Measurements from ENCODE around the gene LINC00632. TPM values are rescaled to one million over a fixed set of nuclear protein-coding genes. Genes with fewer than 3 reads are reported as not detected.
"Not testable (repeated sequence)": the region's sequence is repeated elsewhere in the genome, so short reads cannot be mapped to it uniquely, and the experiment has no call there.

Gene LINC00632
- 187 TPM for total RNA-seq
- long read RNA-seq = 0 reads

GRCh38 chrX:140709421-140709846 lies at the start of gene LINC00632:
Gene LINC00632, plus strand, starts transcription at chrX:140709759.
- no peak for DNase-seq (ENCODE audit: missing footprints)
- intact Hi-C loops (cut with DNase I) = no loop called here
- no peak for ATAC-seq

- intact Hi-C loops (cut with DNase I) = loop anchor here (5.0 kb wide), 1 partner anchor 604 kb away; no protein-coding TSS in a partner anchor
- no peak for DNase-seq (ENCODE audit: missing footprints)
- no peak for ATAC-seq
These were observed 47.9 kb upstream of the LINC00632 start for GRCh38 chrX:140661643-140662042.

GRCh38 chrX:140664939-140665338 lies 44.6 kb upstream of the LINC00632 start:
- ATAC-seq (no peak), DNase-seq (ENCODE audit: missing footprints) (no peak)
- intact Hi-C loops (cut with DNase I) = loop anchor here (5.0 kb wide), 1 partner anchor 608 kb away; no protein-coding TSS in a partner anchor

DNA sequence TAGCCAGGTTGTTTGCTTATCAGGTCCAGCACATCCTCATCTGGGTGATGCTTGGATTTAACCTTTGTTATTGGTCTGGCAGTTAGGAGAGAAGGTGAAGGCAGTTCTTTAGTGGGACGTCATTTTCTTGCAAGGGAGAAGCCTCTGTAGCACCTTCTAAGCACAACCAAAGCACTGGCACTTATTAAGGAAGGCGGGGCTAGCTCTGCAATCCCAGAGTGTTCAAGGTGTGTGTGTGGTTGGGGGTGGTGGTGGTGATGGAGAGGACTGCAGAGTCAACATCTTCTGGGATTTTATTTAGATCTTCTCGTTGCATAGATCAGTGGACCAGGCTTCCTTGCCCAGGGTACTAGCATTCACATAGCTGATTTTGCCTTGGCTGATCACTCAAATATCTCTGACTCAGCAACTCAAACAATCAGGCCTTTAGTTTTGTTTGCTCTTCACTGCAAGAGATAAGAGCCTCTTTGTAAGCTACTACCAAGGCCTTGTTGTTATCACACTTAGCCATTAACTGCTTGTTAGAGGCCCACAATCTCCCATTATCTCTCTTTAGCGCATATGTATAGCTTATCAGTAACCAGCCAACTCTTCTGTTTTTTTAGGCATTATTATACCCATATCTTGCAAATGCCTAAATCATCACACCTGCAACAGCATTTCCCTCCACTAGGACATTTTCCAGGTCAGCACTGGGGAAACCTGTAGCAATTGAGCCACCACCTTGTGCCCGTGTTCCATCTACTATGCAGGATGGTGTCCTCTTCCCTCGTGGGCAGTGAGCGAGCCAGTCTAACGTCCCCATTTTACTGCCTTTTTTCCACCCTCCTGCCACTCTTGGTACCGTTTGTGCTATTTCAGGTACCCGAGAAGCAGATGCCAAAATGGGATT lies 36.5 kb upstream of the LINC00632 start:
- DNase-seq (ENCODE audit: missing footprints) = no peak
- intact Hi-C loops (cut with DNase I) = no loop called here
- ATAC-seq = no peak

DNA sequence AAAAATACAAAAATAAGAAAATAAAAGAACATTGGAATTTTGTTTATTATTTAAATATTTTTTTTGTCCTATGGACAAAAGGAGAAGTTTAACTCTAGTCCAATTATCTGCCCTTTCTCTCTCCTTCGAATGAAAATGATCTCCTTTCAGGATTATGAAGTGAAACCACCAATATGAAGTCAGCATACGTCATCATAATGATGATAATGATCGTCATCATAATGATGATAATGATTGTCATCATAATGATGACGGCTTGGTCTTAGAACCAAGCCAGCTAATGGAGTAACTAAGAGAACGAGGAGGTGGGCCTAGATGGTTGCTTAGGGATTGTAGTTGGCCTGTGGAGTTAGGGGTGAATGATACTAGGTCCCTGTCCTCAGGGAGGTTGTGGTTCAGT lies 21.9 kb upstream of the LINC00632 start:
- DNase-seq (ENCODE audit: missing footprints) (no peak), ATAC-seq (no peak)
- intact Hi-C loops (cut with DNase I) = no loop called here

GRCh38 chrX:140691596-140691995 lies 18.0 kb upstream of the LINC00632 start:
- DNase-seq (ENCODE audit: missing footprints); intact Hi-C loops (cut with DNase I); ATAC-seq: not testable (repeated sequence)

- intact Hi-C loops (cut with DNase I) = no loop called here
- no peak for ATAC-seq
These were observed 11.9 kb upstream of the LINC00632 start for GRCh38 chrX:140697618-140698017.

DNA sequence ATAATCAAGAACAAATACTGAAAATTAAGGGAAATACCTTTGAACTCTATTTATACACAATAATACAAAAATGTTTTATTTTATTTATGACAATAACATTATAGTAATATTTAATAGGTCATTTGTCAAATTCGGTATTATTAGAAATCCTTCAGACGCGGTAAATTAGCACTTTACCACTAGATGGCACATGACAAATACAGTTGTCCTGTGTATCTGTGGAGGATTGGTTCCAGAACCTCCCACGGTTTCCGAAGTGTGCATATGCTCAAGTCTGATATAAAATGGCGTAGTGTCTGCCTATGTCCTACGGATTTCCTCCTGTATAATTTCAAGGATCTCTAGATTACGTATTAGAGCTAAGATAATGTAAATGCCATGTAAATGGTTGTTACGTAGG lies 8.1 kb upstream of the LINC00632 start:
- intact Hi-C loops (cut with DNase I) = no loop called here
- DNase-seq (ENCODE audit: missing footprints) (no peak), ATAC-seq (no peak)

More at GRCh38 chrX:140697618-140698017, 11.9 kb upstream of the LINC00632 start:
- DNase-seq (ENCODE audit: missing footprints) = no peak

DNA sequence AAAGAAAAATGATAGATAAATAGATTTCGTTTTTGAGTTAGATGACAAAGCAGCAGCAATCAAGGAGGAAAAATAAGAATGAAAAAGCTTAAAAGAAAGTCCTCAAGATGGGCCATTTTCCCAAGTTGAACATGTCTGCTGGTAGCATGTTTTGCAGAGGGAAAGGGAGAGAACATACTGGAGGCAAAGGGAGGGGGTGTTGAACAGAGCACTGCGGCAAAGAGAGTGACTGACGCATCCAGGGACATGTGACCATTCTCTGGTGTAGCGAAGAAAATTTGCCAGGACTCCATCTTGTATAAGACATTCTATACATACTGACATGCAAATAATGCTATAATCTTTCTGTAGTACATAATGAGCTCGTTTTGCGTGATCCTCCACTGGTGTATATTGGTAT lies 1.2 kb downstream of the LINC00632 start:
- ATAC-seq (peak; percentile 60), DNase-seq (ENCODE audit: missing footprints) (no peak)
- intact Hi-C loops (cut with DNase I) = no loop called here

DNA sequence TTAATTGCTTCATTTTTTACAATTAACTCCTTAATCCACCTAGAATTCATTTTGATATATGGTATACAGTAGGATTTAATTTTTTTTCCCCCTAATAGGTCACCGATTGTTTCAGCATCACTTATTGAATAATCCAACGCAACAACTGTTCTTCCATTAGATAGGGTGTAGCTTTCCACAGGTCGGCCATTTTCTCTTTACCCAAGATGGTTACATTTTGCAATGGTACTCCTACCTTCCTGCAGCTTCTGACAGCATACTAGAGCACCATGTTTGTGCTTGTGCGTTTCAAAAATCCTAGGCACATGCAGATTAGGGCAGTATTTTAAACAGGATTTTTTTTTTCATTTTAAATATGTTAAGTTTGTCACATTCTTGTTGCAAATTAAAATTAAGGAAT lies 2.3 kb downstream of the LINC00632 start:
- intact Hi-C loops (cut with DNase I) = no loop called here
- ATAC-seq = no peak

DNA sequence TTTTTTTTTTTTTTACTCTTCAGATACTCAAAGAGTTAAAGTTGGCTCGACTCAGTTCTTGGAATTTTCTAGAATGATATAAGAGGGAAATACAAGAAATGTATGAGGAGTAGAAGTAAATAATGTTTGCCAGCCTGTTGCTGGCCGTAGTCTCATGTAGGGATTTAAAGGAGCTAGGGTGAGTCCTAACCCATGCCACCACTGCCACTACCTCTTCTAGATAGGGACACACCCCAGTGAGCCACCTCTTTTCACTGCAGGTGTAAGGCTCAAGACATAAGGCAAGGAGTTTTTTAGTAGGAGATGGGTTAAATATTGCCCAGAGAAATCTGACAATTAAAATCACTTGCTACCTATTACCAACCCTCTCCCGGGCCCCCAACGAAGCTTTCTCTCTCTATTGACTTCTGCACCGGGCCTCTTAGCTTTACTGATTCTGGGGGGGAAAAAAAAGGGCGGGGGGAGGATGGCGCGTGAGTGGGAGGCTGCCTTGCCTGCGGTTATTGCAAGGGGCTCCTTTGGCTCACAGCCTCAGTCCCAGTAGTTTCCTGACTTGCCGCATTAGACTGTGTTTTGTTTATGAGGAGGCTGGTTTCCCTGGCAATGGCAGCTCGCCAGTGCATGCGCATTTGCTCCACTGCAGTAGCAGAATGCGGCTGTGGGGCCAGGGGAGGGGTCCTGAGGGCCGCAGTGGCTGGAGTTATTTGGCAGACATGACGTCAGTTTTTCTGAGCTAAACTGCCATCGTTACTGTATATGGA lies 3.0 kb downstream of the LINC00632 start:
- DNase-seq (ENCODE audit: missing footprints) (peak; percentile 76), ATAC-seq (peak; percentile 56)
- intact Hi-C loops (cut with DNase I) = no loop called here

More for the DNA sequence above, 2.3 kb downstream of the LINC00632 start:
- no peak for DNase-seq (ENCODE audit: missing footprints)

DNA sequence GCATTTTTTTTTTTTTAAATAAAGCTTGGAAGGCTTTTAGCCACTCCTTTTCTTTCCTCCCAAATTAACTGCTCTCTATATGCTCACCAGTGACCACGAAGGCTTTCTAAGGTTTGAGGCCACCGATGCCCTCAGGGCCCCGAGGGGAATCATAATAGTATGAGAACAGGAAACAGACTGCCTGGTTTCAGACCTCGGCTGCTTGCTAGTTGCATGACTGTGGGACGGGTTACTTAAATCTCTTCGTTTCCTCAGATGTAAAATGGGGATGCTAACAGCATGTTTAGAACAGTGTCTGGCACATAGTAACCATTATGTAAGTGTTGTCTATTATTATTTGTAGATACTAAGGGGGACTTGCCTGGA lies 3.6 kb downstream of the LINC00632 start:
- DNase-seq (ENCODE audit: missing footprints) (no peak), ATAC-seq (no peak)
- intact Hi-C loops (cut with DNase I) = no loop called here

- ATAC-seq (no peak), DNase-seq (ENCODE audit: missing footprints) (no peak)
- intact Hi-C loops (cut with DNase I) = no loop called here
These were observed 6.2 kb downstream of the LINC00632 start for GRCh38 chrX:140715787-140716186.

DNA sequence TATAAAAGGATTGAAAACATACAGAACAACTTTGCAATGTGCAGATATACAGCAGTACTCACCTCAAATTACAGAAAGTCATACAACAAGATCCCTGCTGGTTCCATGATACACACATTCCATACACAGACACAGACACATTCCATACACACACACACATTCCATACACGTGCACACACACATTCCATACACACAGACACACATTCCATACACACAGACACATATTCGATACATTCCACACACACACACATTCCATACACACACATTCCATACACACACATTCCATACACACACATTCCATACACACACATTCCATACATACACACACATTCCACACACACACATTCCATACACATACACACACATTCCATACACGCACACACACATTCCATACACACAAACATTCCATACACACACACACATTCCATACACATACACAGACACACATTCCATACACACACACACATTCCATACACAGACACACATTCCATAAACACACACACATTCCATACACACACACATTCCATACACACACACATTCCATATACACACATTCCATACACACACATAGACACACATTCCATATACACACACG lies 13.7 kb downstream of the LINC00632 start:
- intact Hi-C loops (cut with DNase I) = no loop called here
- DNase-seq (ENCODE audit: missing footprints) (no peak), ATAC-seq (no peak)

DNA sequence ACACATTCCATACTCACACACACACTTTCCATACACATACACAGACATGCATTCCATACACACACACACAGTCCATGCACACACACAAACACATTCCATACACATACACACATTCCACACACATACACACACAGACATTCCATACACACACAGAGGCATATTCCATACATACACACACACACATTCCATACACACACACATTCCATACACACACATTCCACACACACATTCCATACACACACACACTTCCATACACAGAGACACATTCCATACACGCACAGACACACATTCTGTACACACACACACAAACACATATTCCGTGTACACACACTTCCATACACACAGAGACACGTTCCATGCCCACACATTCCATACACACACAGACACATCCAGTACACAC lies 14.8 kb downstream of the LINC00632 start:
- intact Hi-C loops (cut with DNase I) = no loop called here
- ATAC-seq = no peak

DNA sequence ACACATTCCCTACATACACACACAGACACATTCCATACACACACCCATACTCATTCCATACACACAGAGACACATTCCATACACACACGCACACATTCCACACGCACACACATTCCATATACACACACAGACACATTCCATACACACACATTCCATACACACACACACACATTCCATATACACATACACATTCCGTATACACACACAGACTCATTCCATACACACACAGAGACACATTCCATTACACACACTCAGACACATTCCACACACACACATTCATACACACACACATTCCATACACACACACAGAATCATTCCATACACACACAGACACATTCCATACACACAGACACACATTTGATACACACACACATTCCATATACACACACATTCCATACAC lies 15.2 kb downstream of the LINC00632 start:
- intact Hi-C loops (cut with DNase I) = no loop called here
- DNase-seq (ENCODE audit: missing footprints) (no peak), ATAC-seq (no peak)

More for the DNA sequence above, 14.8 kb downstream of the LINC00632 start:
- no peak for DNase-seq (ENCODE audit: missing footprints)

DNA sequence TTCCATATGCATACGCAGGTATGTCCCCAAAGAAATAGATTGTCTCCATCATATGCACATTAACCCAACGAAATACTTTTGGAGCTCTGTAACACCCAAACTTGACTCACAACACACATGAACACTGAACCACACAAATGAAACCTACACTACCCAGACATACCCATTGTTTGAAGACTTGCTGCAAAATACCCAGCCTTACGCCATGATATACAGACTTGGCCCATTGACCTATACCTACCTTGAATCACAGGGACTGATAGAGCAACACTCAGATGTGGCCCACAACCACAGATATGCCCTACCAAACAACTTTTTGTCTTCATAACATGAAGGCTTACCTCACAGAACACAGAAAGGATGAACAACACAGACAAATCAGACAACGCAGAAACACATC lies 15.9 kb downstream of the LINC00632 start:
- no peak for DNase-seq (ENCODE audit: missing footprints)
- intact Hi-C loops (cut with DNase I) = no loop called here
- ATAC-seq = no peak

GRCh38 chrX:140733766-140734342 lies 24.3 kb downstream of the LINC00632 start:
- DNase-seq (ENCODE audit: missing footprints) (no peak), ATAC-seq (no peak)
- intact Hi-C loops (cut with DNase I) = no loop called here

DNA sequence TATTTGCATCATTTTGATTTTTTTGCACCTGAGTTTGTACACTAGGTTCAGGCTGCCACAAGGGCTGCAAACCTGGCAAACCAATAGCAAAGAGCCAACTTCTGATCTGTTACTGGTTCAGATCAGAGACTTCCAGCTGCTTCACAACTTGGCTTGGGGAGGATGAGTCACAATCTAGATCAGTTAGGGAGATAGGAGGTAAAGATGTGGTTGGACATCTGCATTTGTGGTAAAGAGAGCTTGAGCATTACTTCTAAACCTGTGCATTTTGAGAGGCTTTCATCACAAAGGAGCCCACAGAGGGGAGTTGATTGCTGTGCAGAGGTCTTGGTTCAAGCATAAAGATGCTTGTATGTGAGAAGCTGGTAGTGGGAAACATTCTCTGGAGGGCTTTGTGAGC lies 34.5 kb downstream of the LINC00632 start:
- no peak for ATAC-seq
- intact Hi-C loops (cut with DNase I) = no loop called here

More for the DNA sequence above, 34.5 kb downstream of the LINC00632 start:
- no peak for DNase-seq (ENCODE audit: missing footprints)
